Activated CD8-positive, alpha-beta memory T cell treated with anti-CD3 and anti-CD28 coated beads, Interleukin-2, amount 50 U/mL, for 48 hours (primary cell): ENCODE data around the gene PLA2G4D.

Experiments used
- DNase-seq: peaks from one replicate; pipeline ENCODE4 v3.0.0-alpha.2; 2020

Gene PLA2G4D, protein sequence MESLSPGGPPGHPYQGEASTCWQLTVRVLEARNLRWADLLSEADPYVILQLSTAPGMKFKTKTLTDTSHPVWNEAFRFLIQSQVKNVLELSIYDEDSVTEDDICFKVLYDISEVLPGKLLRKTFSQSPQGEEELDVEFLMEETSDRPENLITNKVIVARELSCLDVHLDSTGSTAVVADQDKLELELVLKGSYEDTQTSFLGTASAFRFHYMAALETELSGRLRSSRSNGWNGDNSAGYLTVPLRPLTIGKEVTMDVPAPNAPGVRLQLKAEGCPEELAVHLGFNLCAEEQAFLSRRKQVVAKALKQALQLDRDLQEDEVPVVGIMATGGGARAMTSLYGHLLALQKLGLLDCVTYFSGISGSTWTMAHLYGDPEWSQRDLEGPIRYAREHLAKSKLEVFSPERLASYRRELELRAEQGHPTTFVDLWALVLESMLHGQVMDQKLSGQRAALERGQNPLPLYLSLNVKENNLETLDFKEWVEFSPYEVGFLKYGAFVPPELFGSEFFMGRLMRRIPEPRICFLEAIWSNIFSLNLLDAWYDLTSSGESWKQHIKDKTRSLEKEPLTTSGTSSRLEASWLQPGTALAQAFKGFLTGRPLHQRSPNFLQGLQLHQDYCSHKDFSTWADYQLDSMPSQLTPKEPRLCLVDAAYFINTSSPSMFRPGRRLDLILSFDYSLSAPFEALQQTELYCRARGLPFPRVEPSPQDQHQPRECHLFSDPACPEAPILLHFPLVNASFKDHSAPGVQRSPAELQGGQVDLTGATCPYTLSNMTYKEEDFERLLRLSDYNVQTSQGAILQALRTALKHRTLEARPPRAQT

DNA sequence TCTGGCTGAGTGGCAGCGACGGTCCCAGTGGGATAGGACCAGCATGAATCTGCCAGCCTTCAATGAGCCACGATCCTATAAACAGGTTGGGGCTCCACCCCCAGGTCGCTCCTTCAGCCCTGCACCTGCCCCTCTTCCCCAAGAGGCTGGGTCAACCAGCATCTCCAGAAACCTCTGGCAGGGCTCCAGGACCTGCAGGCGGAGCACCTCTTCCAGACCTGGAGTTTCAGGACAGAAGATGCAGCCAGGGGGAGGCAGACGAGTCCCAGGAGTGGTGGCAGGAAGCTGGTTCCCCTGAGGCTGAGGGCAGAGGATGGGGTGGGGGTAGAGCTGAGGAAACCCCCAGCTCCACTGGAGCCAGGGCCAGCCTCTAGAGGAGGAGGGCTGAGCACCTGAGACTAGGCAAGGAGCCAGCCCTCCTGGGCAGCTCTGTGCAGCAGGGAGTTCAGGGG lies at the start of gene PLA2G4D:
Gene PLA2G4D, minus strand, starts transcription at position 51 of the 452 bp plus-strand sequence. CDS start 103 bp downstream, outside the sequence.
- no peak for DNase-seq

DNA sequence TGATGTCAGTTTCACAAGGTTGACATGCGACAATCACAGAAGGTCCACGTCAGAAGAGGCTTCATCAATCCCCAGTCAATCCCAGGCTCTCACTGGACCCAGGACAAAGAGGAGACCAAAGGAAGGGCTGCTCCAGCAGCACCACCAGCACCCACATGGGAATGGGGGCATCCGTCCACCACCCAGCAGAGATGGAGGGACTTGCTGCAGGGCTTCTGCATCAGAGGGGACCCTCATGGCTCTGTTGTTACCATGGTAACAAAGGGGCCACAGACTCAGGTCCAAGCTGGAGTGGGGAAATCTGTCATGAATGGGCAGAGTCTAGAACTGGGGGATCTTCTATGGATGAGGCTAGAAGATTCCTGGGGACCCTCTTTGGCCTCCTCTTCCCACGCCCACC lies 49.0 kb upstream of the PLA2G4D start:
- no peak for DNase-seq

DNA sequence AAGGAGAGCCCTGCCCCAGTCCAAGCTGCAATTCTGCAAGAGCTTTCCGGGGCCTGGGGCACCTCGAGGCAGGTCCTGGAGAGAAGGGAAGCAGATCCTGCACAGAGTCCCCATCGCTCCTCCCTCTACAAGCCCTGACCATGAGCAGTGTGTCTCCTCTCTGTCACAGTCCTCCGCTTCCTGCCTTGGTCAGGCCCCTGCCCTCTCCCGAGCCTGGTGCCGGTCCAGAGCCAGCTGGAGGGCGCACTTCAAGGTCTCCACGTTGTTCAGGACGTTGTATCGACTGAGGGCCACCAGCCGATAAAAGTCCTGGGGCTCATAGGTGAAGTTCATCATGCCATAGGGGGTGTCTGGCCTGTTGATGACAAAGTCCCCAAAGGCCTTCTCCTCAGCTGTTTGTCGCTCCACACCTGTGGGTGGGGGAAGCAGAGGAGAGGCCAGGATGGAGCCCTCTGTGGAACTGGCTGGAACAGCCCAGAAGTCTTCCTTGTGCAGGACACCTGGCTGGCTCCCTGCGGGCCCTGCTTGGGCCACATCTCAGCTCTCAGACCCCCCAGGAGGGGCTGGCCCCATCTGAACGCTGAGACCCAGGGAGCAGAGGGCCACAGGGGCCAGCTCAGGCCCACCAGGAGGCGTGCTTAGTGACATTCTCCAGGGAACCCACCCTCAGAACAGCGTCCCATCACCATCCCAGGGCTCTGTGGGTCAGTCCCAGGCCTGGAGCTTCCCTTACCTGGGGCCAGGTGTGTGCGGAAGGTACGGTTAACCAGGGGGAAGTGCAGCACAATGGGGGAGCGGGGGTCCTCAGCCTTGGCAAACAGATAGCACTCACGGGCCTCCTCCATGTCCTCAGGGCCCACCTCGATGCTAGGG lies 47.7 kb upstream of the PLA2G4D start:
- DNase-seq = no peak

DNA sequence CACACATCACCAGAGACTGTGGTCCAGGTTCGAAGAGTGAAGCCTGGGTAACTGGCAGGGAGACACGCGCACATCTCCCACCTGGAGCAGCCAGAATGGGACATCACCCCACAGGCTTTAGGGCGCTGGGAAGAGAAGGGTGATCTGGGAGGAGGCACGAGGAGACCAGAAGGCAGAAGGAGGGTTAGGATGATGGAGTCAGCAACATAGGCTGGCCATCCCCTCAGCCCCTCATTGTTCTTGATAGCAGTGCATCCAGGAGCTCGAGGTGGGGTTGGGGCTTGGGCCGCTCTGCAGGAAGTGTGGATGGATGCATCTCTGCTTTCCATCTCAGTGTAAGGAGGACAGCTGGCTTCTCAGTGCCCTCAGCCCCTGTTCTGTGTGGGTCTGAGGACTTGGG lies 46.9 kb upstream of the PLA2G4D start:
- DNase-seq = no peak

DNA sequence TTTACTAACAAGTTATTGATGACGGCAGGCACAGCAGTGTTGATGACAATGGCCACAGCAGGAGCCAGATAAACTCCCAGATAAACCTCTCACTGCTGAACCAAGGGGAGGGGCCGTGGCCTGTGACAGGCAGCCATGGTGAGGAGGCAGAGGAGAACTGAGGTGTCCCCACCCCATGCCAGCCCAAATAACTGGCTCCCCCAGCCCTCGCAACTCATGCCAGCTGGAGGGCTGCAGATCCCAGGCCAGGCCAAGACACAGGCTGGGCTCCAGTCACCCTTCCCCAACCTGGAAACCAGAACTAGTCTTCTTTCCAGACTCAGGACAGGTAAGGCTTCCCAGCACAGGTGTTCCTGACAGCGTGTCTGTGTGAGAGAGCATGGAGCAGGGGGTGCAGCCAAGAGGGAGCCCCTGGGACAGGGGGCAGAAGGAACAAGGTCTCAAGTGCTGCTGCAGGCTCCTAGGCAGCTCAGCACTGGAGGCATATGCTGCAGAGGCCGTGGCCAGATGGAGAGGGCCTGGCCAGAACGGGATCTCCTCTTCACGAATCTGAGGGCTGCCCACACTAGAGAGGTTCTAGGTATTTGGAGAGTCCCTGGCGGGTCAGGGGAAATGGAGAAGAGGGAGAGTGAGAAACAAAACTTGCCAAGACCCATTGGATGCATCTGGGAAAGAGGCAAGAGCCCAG lies 46.2 kb upstream of the PLA2G4D start:
- no peak for DNase-seq

DNA sequence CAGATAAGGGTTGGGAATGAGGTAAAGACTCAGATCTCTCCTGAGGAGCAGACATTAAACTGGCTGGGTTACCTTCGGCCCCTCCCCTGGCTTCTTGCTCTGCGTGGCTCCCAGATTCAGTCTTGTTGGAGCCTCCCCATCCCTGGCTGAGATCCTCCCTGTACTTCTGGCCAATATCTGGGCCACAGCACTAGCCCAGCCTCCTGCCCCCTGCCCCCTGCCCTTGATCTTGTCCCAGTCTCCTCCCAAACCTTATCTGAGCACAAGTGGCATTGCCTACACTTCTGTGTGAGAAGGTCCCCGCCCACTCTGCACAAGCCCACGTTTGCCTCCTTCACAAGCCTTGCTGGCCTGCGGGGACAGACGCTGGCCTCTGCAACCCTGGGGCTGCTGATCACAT lies 45.2 kb upstream of the PLA2G4D start:
- DNase-seq = peak; percentile 26

DNA sequence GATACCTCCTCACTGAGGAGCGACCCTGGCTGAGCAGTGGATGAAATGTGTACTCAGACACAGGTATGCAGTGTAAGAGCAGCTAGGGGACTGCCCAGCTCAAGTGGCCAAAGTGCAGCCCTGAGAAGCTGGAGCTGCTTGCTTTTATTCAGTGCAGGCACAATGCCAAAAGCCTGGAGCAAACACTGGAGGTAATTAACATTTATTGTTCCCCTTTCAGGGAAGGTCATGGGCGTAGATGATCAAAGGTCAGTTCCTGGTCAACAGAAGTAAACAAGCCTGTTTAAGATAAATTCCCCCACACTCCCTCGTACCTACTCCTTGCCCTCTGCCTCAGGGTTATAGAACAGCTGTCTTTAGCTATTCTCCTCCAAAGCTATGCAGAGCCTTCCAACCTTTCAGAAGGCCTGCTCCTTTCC lies 44.6 kb upstream of the PLA2G4D start:
- DNase-seq = peak; percentile 33

DNA sequence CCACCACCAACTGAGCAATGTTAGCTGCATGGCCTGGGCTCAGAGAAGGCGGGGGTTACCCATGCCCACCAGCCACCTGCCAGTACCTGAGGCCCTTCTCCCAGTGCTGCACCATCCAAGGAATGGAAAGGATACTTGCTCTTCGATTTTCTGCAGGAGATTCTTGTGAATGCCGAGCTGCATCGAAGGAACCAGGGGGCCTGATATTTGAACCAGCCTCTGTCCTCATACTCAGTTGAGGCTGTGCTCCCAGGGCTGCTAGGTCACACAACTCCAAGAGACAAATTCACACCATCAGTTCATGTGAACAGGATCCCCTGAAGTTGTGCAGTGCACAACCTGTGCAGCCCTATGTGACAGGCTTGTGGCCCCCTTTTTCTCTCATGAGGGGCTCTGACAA lies 44.0 kb upstream of the PLA2G4D start:
- peak; percentile 37 for DNase-seq

DNA sequence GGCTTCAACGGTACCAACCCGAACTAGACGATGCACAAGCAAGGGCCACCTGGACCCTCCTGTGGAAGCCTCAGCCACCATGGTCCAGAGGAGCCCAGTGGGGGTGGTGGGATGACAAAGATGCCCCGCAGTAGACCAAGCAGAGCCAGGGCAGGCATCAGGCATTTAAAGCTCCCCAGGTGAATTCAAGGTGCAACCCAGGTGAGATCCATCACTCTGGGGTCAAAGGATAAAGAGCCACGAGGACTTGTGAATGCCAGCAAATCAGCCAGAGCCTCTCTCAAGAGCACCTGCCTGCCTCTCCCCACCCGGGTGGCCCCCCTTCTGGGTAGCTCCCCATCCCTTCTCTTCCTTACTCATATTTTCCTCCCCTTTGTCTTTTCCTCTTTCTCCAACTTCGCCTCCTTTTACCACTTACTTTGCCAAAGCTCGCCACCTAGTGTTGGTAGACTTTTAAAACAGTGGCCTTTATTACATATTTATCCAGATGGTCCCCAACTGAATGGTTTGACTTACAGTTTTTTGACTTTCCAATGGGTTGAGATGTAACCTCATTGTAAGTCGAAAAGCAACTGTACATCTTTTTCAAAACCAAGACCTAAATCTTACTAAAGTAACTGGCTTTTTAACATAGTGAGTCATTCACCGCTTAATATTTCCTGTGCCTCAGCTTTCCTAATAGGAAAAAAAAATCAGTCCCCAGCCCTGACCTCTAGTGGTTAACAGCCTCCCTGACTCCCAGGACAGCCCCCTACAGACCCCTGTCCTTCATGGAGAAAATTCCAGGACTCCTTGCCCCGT lies 43.3 kb upstream of the PLA2G4D start:
- peak; percentile 42 for DNase-seq

DNA sequence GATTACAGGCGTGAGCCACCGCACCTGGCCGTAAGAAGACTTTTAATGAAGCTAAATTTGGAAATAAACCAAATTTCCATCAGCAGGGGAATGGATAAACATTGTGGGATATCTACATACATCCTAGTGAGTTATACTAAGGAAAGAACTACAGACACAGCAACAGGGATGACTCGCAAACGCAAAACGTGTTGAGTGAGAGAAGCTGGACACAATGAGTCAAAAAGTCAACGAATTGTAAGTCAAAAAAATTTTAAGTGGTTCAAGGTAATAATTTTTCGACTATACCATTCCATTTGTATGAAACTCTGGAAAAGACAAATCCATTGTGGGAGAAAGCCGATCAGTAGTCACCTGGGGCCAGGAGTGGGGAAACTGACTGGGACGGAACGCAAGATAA lies 42.2 kb upstream of the PLA2G4D start:
- no peak for DNase-seq

DNA sequence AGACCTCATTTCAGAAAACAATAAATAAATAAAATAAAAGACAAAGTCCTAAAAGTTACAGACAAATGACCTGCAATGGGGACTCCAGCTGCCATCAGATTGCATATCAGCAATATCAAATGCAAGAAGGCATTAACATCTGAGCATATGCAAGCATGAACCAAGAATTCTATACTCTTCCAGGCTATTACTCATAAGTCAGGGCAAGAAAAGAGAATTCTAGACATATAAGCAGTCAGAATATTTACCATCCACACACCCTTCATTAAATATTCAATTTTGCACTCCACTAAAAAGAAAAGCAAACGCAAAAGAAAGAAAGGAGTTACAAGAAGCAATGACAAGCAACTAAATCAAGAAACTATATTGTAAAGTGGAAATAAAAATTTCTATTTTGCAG lies 41.0 kb upstream of the PLA2G4D start:
- no peak for DNase-seq

DNA sequence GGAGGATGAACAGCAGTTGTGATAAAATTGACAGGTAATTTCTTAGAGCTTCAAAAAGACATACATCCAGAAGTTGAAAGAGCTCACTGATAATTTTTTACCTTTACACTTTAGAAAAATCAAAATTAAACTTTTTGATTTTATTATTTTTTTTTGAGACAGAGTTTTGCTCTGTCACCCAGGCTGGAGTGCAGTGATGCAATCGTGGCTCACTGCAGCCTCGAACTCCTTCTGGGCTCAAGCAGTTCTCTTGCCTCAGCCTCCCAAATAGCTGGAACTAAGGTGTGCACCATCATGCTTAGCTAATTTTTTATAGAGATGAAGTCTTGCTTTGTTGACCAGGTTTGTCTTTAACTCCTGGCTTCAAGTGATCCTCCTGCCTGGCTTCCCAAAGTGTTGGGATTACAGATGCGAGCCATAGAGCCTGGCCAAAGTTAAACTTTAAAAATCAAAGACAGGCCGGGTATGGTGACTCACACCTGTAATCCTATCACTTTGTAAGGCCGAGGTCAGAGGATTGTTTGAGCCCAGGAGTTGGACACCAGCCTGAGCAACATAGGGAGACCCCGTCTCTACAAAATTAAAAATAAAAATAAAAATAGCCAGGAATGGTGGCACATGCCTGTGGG lies 40.4 kb upstream of the PLA2G4D start:
- DNase-seq = no peak

DNA sequence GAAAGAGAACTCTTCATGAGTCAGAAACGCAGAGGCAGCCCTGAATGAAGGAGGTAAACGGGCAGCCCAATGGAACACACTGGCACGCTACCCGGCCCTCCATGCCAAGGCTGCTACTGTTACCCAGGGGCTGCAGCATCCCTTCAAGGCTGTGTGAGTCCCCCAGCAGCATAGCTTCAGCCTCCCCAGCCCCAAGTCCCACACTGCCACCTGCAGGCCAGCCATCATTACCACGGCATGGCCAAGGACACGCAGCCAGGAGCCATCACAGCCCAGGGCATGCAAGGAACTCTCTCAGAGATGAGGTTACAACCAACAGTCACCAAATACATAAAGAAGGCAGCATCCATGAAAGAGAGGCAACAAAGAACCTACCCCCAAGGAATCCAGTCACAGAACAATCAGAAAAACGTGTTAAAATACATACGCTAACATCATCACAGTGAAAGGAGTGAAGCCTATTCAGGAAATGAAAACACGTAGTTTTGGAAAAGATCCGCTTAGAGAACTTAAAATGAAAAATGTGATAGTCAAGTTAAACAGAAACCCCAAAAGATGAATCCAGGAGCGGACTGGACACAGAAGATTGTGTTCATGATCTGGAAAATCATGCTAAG lies 39.6 kb upstream of the PLA2G4D start:
- peak; percentile 85 for DNase-seq

DNA sequence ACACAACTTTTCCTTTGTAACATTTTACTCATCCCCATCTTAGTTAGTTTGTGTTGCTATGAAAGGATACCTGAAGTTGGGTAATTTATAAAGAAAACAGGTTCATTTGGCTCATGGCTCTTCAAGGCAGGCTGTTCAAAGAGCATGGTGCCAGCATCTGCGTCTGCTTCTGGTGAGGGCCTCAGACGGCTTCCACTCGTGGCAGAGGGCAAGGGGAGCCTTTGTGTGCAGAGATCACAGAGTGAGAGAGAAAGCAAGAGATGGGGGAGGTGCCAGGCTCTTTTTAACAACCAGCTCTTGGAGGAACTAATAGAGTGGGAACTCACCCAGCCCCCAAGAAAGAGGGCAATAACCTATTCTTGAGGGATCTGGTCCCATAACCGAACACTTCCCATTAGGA lies 39.0 kb upstream of the PLA2G4D start:
- DNase-seq = no peak

DNA sequence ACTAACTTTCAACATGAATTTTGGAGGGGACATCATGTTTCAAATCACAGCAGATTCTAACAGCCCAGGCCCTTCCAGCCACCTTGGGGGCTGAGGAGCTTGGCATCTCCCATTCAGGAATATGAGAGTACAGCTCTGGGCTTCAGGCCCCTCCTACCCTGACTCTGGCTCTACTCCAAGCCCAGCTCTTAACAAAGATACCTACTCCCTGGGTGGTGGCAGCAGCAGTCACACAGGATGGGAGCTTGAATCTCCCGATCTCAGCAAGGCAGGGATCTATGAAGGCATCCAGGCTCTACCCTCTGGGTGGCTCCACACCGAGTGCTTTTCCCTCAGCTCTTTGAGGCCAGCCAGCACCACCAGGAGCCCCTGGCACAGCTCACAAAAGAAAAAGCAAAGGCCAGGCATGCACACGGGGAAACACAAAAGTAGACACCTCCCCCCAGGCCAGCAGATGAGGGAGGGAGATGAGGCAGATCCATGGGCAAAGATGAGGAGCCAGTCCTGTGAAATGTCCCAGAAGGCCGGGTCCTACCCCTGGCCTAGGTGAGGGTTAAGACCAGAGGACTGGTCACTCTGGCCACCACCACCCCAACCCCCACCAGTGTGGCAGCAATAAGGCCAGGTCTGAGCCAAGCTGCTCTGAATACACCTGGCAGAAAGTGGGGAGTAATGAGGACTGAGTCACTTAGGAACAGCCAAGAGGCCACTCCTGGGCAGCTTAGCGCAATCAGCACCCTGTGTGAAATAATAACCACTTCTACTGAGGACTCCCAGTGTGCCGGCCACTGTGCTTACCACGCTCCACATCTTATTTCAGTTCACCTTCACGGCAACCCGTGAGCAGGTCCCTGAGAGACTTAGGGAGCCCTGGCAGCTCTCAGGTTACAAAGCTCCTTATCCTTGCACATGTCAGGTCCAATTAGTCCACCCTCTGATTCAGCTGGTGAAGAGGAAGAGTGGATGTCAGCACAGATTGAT lies 37.8 kb upstream of the PLA2G4D start:
- no peak for DNase-seq

DNA sequence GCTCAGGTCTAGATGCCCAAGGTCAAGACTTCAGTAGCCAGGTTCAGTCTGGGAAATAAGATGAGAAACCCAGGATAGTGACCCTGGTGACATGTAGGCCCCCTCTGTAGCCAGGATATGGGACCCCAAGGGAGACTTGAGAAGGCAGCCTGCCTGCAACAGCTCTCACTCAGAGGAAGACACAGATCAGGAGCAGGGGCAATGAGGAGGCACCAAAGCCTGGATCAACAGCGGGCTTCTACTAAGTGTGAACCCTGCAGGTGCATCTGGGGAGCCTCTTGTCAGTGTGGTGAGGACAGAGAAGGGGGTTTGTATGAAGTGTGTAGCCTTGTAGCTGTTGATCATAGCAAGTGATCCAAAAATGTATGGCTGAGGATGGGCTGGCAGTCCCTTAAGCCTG lies 36.6 kb upstream of the PLA2G4D start:
- no peak for DNase-seq

DNA sequence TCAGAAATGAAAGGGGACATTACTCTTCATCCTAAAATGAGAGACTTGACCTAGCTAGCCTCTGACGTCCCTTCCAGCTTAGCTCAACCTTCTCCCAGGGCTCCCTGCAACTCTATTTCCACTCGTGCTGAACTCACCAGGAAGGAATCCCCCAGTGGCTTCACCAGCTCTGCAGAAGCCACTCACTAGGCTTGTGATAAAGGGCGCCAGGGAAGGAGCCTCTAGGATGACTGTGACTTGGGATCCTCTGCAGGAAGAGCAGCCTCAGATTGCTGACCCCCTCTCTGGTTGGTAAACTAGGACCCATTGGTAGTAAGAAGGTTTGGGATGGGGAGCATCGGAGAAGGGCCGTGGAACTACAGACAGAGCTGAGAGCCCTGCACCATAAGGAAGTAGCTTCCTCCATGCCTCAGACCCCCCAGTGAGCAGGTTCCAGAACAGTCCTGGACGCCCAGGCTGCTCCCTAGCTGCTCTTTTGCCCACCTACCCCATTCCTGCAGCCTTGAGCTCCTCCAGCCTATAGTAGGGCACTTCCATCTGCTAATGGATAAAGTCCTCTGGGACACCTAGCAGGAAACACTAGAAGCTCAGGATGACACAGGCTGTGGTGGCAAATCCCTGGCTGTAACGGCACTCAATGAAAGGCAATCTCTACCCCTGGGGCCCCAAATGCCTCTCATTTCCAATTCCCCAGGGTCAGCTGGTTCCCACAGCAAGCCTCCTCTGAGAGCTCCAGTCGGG lies 36.1 kb upstream of the PLA2G4D start:
- no peak for DNase-seq

DNA sequence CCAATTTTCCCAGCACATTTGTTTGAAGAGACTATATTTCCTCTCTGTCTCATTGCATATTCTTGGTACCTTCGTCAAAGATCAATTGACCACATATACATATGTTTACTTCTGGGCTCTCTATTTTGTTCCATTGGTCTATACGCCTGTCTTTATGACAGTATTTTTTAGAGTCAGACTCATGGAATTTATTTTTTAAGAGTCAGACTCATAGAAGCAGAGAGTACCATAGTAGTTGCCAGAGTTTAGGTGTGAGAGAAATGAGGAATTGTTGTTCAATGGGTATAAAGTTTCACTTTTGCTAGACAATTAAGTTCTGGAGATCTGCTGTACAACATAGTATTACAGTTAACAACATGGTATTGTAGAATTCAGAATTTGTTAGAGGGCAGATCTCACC lies 35.0 kb upstream of the PLA2G4D start:
- DNase-seq = no peak

DNA sequence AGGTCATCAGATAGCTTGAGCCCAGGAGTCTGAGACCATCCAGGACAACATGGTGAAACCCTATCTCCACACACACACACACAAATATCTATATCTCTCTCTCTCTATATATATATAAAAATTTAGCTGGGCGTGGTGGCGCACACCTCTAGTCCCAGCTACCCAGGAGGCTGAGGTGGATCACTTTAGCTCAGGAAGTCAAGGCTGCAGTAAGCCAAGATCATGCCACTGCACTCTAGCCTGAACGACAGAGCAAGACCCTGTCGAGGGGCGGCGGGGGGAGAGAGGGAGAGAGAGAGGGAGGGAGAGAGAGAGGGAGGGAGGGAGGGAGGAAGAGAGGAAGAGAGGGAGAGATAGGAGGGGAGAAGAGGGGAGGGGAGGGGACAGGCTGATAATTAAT lies 34.1 kb upstream of the PLA2G4D start:
- no peak for DNase-seq
